Thymus (tissue), 11 donors: Measurements from ENCODE around the gene MRPL10. TPM values are rescaled to one million over a fixed set of nuclear protein-coding genes. Genes with fewer than 3 reads are reported as not detected.

ENCODE experiments used
- DNase-seq, 9 donors: peaks; one replicate each; pipeline ENCODE4 v3.0.0-alpha.2; 2013; ENCODE audit warnings: low spot score in 9 of 9, low read depth in 6 of 9, missing footprints in 1 of 9
- H3K27ac ChIP-seq, 2 donors: one replicate each; pipeline ENCODE4 v1.5.1; 2013; ENCODE audit warnings: control low read depth in 1 of 2, low read depth in 1 of 2, low read length in 1 of 2, mild to moderate bottlenecking in 1 of 2, moderate library complexity in 1 of 2
- H3K27me3 ChIP-seq, 2 donors: one replicate each; pipeline ENCODE4 v1.5.1; 2013; ENCODE audit warnings: low read length in 1 of 2; ENCODE audit not compliant: control insufficient read depth in 2 of 2, insufficient read depth in 1 of 2
- H3K36me3 ChIP-seq, 2 donors: one replicate each; pipeline ENCODE4 v1.5.1; 2013; ENCODE audit warnings: low read length in 1 of 2, mild to moderate bottlenecking in 1 of 2, moderate library complexity in 1 of 2; ENCODE audit not compliant: control insufficient read depth in 2 of 2, insufficient read depth in 2 of 2
- H3K4me1 ChIP-seq, 2 donors: one replicate each; pipeline ENCODE4 v1.5.1; 2013; ENCODE audit warnings: low read length in 2 of 2; ENCODE audit not compliant: control insufficient read depth in 2 of 2, insufficient read depth in 2 of 2
- H3K4me3 ChIP-seq, 2 donors: one replicate each; pipeline ENCODE4 v1.5.1; 2013; ENCODE audit warnings: low read length in 2 of 2, control low read depth in 1 of 2, mild to moderate bottlenecking in 1 of 2
- H3K9me3 ChIP-seq, 2 donors: one replicate each; pipeline ENCODE4 v1.5.1; 2013; ENCODE audit warnings: low read length in 1 of 2, mild to moderate bottlenecking in 1 of 2; ENCODE audit not compliant: control insufficient read depth in 2 of 2, insufficient read depth in 1 of 2
- WGBS: extraction: QIAGEN DNeasy Blood & Tissue Kit; methylation state at CpG from one replicate; pipeline ENCODE4 v1.1.7; 2013; 5-methylcytosine and 5-hydroxymethylcytosine counted together
- polyA plus RNA-seq: library from polyadenylated mRNA; stranded (reverse); fragments of 200-250 nt; gene quantifications from one replicate; pipeline ENCODE4 v1.2.3, GENCODE V29; 2013
- total RNA-seq: library from RNA; stranded (reverse); fragments of 120-200 nt; gene quantifications from one replicate; pipeline ENCODE4 v1.2.4, GENCODE V29; 2013
- donor health status: healthy.

The MRPL10 gene
- total and polyA plus RNA-seq, 2 donors, result 26.7 to 41.1 TPM

GRCh38 chr17:47806026-47806912, 25.1 kb downstream of the MRPL10 start:
- Histone ChIP-seq H3K27ac (no peak overlapping the region), H3K27me3 (peaks cover 0 to 8% of the 10 kb centered on the region in 2 donors), H3K4me1 (no peaks in the 10 kb centered on the region), H3K4me3 (no peak overlapping the region), H3K36me3 (peaks cover 33 to 44% of the 10 kb centered on the region in 2 donors), H3K9me3 (no peaks in the 10 kb centered on the region)
- WGBS, result 95% methylated on average over 16 of the region's 16 CpGs
- DNase-seq, result no peak

- no peak for DNase-seq
- H3K4me1 ChIP-seq, result no peaks in the 10 kb centered on the region
- WGBS, result 82% methylated on average over 3 of the region's 3 CpGs
- H3K27me3 ChIP-seq, result peaks cover 0 to 13% of the 10 kb centered on the region in 2 donors
- no peak overlapping the region for H3K4me3 ChIP-seq
- peaks cover 22 to 29% of the 10 kb centered on the region in 2 donors for H3K36me3 ChIP-seq
- no peaks in the 10 kb centered on the region for H3K9me3 ChIP-seq
- H3K27ac ChIP-seq, result no peak overlapping the region
Measured at GRCh38 chr17:47804461-47804860, 26.9 kb downstream of the MRPL10 start.

- H3K4me1 ChIP-seq, result no peaks in the 10 kb centered on the region
- no peak overlapping the region for H3K4me3 ChIP-seq
- H3K27me3 ChIP-seq, result peaks cover 0 to 13% of the 10 kb centered on the region in 2 donors
- H3K36me3 ChIP-seq, result peaks cover 15 to 22% of the 10 kb centered on the region in 2 donors
- no peak overlapping the region for H3K27ac ChIP-seq
- DNase-seq, result no peak
- WGBS, result 86% methylated on average over 6 of the region's 6 CpGs
- H3K9me3 ChIP-seq, result no peaks in the 10 kb centered on the region
Measured at GRCh38 chr17:47803751-47804150, 27.6 kb downstream of the MRPL10 start.

GRCh38 chr17:47803201-47803600, 28.1 kb downstream of the MRPL10 start:
- Histone ChIP-seq H3K36me3 (peaks cover 10 to 16% of the 10 kb centered on the region in 2 donors), H3K4me3 (no peak overlapping the region), H3K4me1 (no peaks in the 10 kb centered on the region), H3K27ac (no peak overlapping the region), H3K9me3 (no peaks in the 10 kb centered on the region), H3K27me3 (peaks cover 0 to 13% of the 10 kb centered on the region in 2 donors)
- DNase-seq, result no peak
- 73% methylated on average over 5 of the region's 5 CpGs for WGBS

GRCh38 chr17:47802341-47803022, 28.9 kb downstream of the MRPL10 start:
- Histone ChIP-seq H3K4me3 (no peak overlapping the region), H3K36me3 (peaks cover 3 to 10% of the 10 kb centered on the region in 2 donors), H3K4me1 (no peaks in the 10 kb centered on the region), H3K9me3 (no peaks in the 10 kb centered on the region), H3K27me3 (peaks cover 0 to 13% of the 10 kb centered on the region in 2 donors), H3K27ac (no peak overlapping the region)
- 39% methylated on average over 9 of the region's 9 CpGs for whole genome bisulfite sequencing
- DNase-seq, result peak in 7 of 9 donors; percentile 15 to 70 (median 40)

GRCh38 chr17:47801906-47802305, 29.4 kb downstream of the MRPL10 start:
- Histone ChIP-seq H3K4me3 (no peak overlapping the region), H3K9me3 (no peaks in the 10 kb centered on the region), H3K36me3 (peaks cover 0 to 4% of the 10 kb centered on the region in 2 donors), H3K4me1 (no peaks in the 10 kb centered on the region), H3K27ac (no peak overlapping the region), H3K27me3 (peaks cover 0 to 13% of the 10 kb centered on the region in 2 donors)
- 67% methylated on average over 6 of the region's 6 CpGs for WGBS
- DNase-seq, result no peak

- Histone ChIP-seq H3K4me3 (no peak overlapping the region), H3K4me1 (no peaks in the 10 kb centered on the region), H3K9me3 (no peaks in the 10 kb centered on the region), H3K27me3 (peaks cover 0 to 13% of the 10 kb centered on the region in 2 donors), H3K36me3 (no peaks in the 10 kb centered on the region), H3K27ac (no peak overlapping the region)
- WGBS, result 94% methylated on average over 4 of the region's 4 CpGs
- DNase-seq, result no peak
Measured at GRCh38 chr17:47801176-47801765, 30.1 kb downstream of the MRPL10 start.

- H3K4me1 ChIP-seq, result no peaks in the 10 kb centered on the region
- H3K27ac ChIP-seq, result no peak overlapping the region
- no peak for DNase-seq
- H3K36me3 ChIP-seq, result no peaks in the 10 kb centered on the region
- H3K27me3 ChIP-seq, result peaks cover 0 to 13% of the 10 kb centered on the region in 2 donors
- WGBS, result 91% methylated on average over 12 of the region's 12 CpGs
- no peaks in the 10 kb centered on the region for H3K9me3 ChIP-seq
- H3K4me3 ChIP-seq, result no peak overlapping the region
Measured at GRCh38 chr17:47800686-47801085, 30.7 kb downstream of the MRPL10 start.

- Histone ChIP-seq H3K36me3 (no peaks in the 10 kb centered on the region), H3K4me3 (no peak overlapping the region), H3K27ac (no peak overlapping the region), H3K27me3 (peaks cover 0 to 25% of the 10 kb centered on the region in 2 donors), H3K4me1 (no peaks in the 10 kb centered on the region), H3K9me3 (no peaks in the 10 kb centered on the region)
- no peak for DNase-seq
- 68% methylated on average over 2 of the region's 2 CpGs for WGBS
Measured at GRCh38 chr17:47797797-47798196, 33.5 kb downstream of the MRPL10 start.
